ENCODE data around the gene INSL6.

The INSL6 gene

GRCh38 chr9:5185220-5185840 is at the start of gene INSL6:
TSS of gene INSL6 (minus strand) at chr9:5185639. CDS start at chr9:5185602, 37 bp downstream.
- in situ Hi-C loops (cut with MboI; ENCODE audit: low sequenced_read_pairs) = loop anchor here (25.0 kb wide), 1 partner anchor 402 kb away; no protein-coding TSS in a partner anchor

GRCh38 chr9:5231212-5231611 is 45.8 kb upstream of the INSL6 start, which contains the start of gene INSL4:
TSS of gene INSL4 (plus strand) at chr9:5231419. CDS start at chr9:5231524, 105 bp downstream.
- in situ Hi-C loops (cut with MboI; ENCODE audit: low sequenced_read_pairs) = no loop called here

GRCh38 chr9:5230554-5230953 is 45.1 kb upstream of the INSL6 start:
- in situ Hi-C loops (cut with MboI; ENCODE audit: low sequenced_read_pairs) = no loop called here

GRCh38 chr9:5205071-5205470 is 19.6 kb upstream of the INSL6 start:
- in situ Hi-C loops (cut with MboI; ENCODE audit: low sequenced_read_pairs) = no loop called here

- in situ Hi-C loops (cut with MboI; ENCODE audit: low sequenced_read_pairs) = loop anchor here (25.0 kb wide), 1 partner anchor 392 kb away; no protein-coding TSS in a partner anchor
Measured at GRCh38 chr9:5195463-5195862, 10.0 kb upstream of the INSL6 start.

- in situ Hi-C loops (cut with MboI; ENCODE audit: low sequenced_read_pairs) = loop anchor here (25.0 kb wide), 1 partner anchor 394 kb away; no protein-coding TSS in a partner anchor
Measured at GRCh38 chr9:5193345-5193744, 7.9 kb upstream of the INSL6 start.

- in situ Hi-C loops (cut with MboI; ENCODE audit: low sequenced_read_pairs) = loop anchor here (25.0 kb wide), 1 partner anchor 395 kb away; no protein-coding TSS in a partner anchor
Measured at GRCh38 chr9:5191985-5192384, 6.5 kb upstream of the INSL6 start.

GRCh38 chr9:5188060-5188984 is 2.9 kb upstream of the INSL6 start:
- in situ Hi-C loops (cut with MboI; ENCODE audit: low sequenced_read_pairs) = loop anchor here (25.0 kb wide), 1 partner anchor 399 kb away; no protein-coding TSS in a partner anchor

GRCh38 chr9:5186416-5187169 is 1.2 kb upstream of the INSL6 start:
- in situ Hi-C loops (cut with MboI; ENCODE audit: low sequenced_read_pairs) = loop anchor here (25.0 kb wide), 1 partner anchor 401 kb away; no protein-coding TSS in a partner anchor

- in situ Hi-C loops (cut with MboI; ENCODE audit: low sequenced_read_pairs) = loop anchor here (25.0 kb wide), 1 partner anchor 403 kb away; no protein-coding TSS in a partner anchor
Measured at GRCh38 chr9:5184776-5185175, 663 bp downstream of the INSL6 start.

- in situ Hi-C loops (cut with MboI; ENCODE audit: low sequenced_read_pairs) = loop anchor here (25.0 kb wide), 1 partner anchor 407 kb away; no protein-coding TSS in a partner anchor
Measured at GRCh38 chr9:5180631-5181030, 4.8 kb downstream of the INSL6 start.

GRCh38 chr9:5178126-5178805 is 7.2 kb downstream of the INSL6 start:
- in situ Hi-C loops (cut with MboI; ENCODE audit: low sequenced_read_pairs) = loop anchor here (25.0 kb wide), 1 partner anchor 409 kb away; no protein-coding TSS in a partner anchor

- in situ Hi-C loops (cut with MboI; ENCODE audit: low sequenced_read_pairs) = no loop called here
Measured at GRCh38 chr9:5146241-5146640, 39.2 kb downstream of the INSL6 start.

- in situ Hi-C loops (cut with MboI; ENCODE audit: low sequenced_read_pairs) = no loop called here
Measured at GRCh38 chr9:5144217-5144616, 41.2 kb downstream of the INSL6 start.

GRCh38 chr9:5140151-5140550 is 45.3 kb downstream of the INSL6 start:
- in situ Hi-C loops (cut with MboI; ENCODE audit: low sequenced_read_pairs) = no loop called here

- in situ Hi-C loops (cut with MboI; ENCODE audit: low sequenced_read_pairs) = no loop called here
Measured at GRCh38 chr9:5122516-5122915, 62.9 kb downstream of the INSL6 start.

- in situ Hi-C loops (cut with MboI; ENCODE audit: low sequenced_read_pairs) = no loop called here
Measured at GRCh38 chr9:5122116-5122515, 63.3 kb downstream of the INSL6 start.

GRCh38 chr9:5113994-5114748 is 71.3 kb downstream of the INSL6 start:
- in situ Hi-C loops (cut with MboI; ENCODE audit: low sequenced_read_pairs) = no loop called here

All from HL-60/S4 treated with retinoic acid at 250 ng/mL for 4 days and 3 days (cell line).